SK-N-SH treated with all-trans-retinoic acid at 6 μM for 48 hours (cell line): ENCODE results near the gene ALK.

Experiments used
- ATAC-seq: fragments of 200-7000 bp; cut with Tn5 transposase; 3 replicates; pipeline ENCODE4 v1.9.1; 2020; ENCODE audit warnings: mild to moderate bottlenecking, moderate library complexity
- ARNTL ChIP-seq: fragments of 450-650 bp; formaldehyde crosslinking; IDR thresholded peaks from 2 replicates; pipeline ENCODE4 v1.5.0; 2020; ENCODE audit warnings: low read depth, mild to moderate bottlenecking, moderate library complexity, borderline replicate concordance
- BACH2 ChIP-seq: fragments of 250-450 bp; sonication (Bioruptor Pico); IDR thresholded peaks from 2 replicates; pipeline ENCODE4 v1.9.0; 2021; ENCODE audit warnings: mild to moderate bottlenecking, borderline replicate concordance
- CSDC2 ChIP-seq: fragments of 250-450 bp; sonication (Bioruptor Pico); IDR thresholded peaks from 2 replicates; pipeline ENCODE4 v1.5.0; 2020; ENCODE audit warnings: mild to moderate bottlenecking, moderate library complexity
- ESRRG ChIP-seq: fragments of 250-450 bp; sonication (Bioruptor Pico); IDR thresholded peaks from 2 replicates; pipeline ENCODE4 v1.6.1; 2021; ENCODE audit warnings: mild to moderate bottlenecking
- GLIS3 ChIP-seq: fragments of 250-450 bp; sonication (Bioruptor Pico); IDR thresholded peaks from 2 replicates; pipeline ENCODE4 v1.5.0; 2020; ENCODE audit warnings: mild to moderate bottlenecking, moderate library complexity
- ISL1 ChIP-seq: fragments of 250-450 bp; sonication (Bioruptor Pico); IDR thresholded peaks from 2 replicates; pipeline ENCODE4 v2.1.2; 2022; ENCODE audit warnings: mild to moderate bottlenecking, moderate library complexity
- OSR1 ChIP-seq: fragments of 250-450 bp; sonication (Bioruptor Pico); IDR thresholded peaks from 2 replicates; pipeline ENCODE4 v1.8.0; 2022; ENCODE audit warnings: moderate library complexity, mild to moderate bottlenecking, inconsistent platforms
- PPARA ChIP-seq: fragments of 250-450 bp; sonication (Bioruptor Pico); IDR thresholded peaks from 2 replicates; pipeline ENCODE4 v1.5.0; 2020; ENCODE audit warnings: mild to moderate bottlenecking, borderline replicate concordance
- RARB ChIP-seq: fragments of 250-450 bp; sonication (Bioruptor Pico); IDR thresholded peaks from 2 replicates; pipeline ENCODE4 v1.8.0; 2021; ENCODE audit warnings: mild to moderate bottlenecking, moderate library complexity
- SNAI2 ChIP-seq: fragments of 250-450 bp; sonication (Bioruptor Pico); IDR thresholded peaks from 2 replicates; pipeline ENCODE4 v1.5.0; 2020; ENCODE audit warnings: mild to moderate bottlenecking, moderate library complexity
- TCF4 ChIP-seq: fragments of 250-450 bp; sonication (Bioruptor Pico); IDR thresholded peaks from 2 replicates; pipeline ENCODE4 v1.8.0; 2021; ENCODE audit warnings: mild to moderate bottlenecking, moderate library complexity, borderline replicate concordance
- TOX ChIP-seq: fragments of 250-450 bp; sonication (Bioruptor Pico); IDR thresholded peaks from 2 replicates; pipeline ENCODE4 v1.8.0; 2021; ENCODE audit warnings: mild to moderate bottlenecking, moderate library complexity, borderline replicate concordance
- ZC3H10 ChIP-seq: fragments of 250-450 bp; sonication (Bioruptor Pico); IDR thresholded peaks from 2 replicates; pipeline ENCODE4 v1.5.1; 2021; ENCODE audit warnings: mild to moderate bottlenecking, moderate library complexity
- ZFP3 ChIP-seq: fragments of 250-450 bp; sonication (Bioruptor Pico); IDR thresholded peaks from 2 replicates; pipeline ENCODE4 v1.5.0; 2020; ENCODE audit warnings: mild to moderate bottlenecking, moderate library complexity
- ZFP30 ChIP-seq: fragments of 450-650 bp; formaldehyde crosslinking; IDR thresholded peaks from 2 replicates; pipeline ENCODE4 v1.5.0; 2022; ENCODE audit warnings: mild to moderate bottlenecking, moderate library complexity
- ZNF565 ChIP-seq: fragments of 450-650 bp; formaldehyde crosslinking; conservative IDR thresholded peaks from 2 replicates; pipeline ENCODE4 v1.5.0; 2020; ENCODE audit warnings: low read depth, mild to moderate bottlenecking, moderate library complexity
- ZNF70 ChIP-seq: fragments of 450-650 bp; formaldehyde crosslinking; IDR thresholded peaks from 2 replicates; pipeline ENCODE4 v1.5.0; 2020; ENCODE audit warnings: mild to moderate bottlenecking, moderate library complexity
- ZNF8 ChIP-seq: fragments of 450-650 bp; formaldehyde crosslinking; IDR thresholded peaks from 2 replicates; pipeline ENCODE4 v1.5.0; 2020; ENCODE audit warnings: mild to moderate bottlenecking, moderate library complexity
- TF ChIP-seq, protein P1 (sequence below): fragments of 250-450 bp; sonication (Bioruptor Pico); IDR thresholded peaks from 2 replicates; pipeline ENCODE4 v1.5.1; 2020; ENCODE audit warnings: low read depth, mild to moderate bottlenecking, moderate library complexity
- TF ChIP-seq, protein P2 (sequence below): fragments of 250-450 bp; sonication (Bioruptor Pico); IDR thresholded peaks from 2 replicates; pipeline ENCODE4 v1.5.1; 2021; ENCODE audit warnings: mild to moderate bottlenecking, moderate library complexity
- TF ChIP-seq, protein P3 (sequence below): fragments of 250-450 bp; sonication (Bioruptor Pico); IDR thresholded peaks from 2 replicates; pipeline ENCODE4 v1.8.0; 2020; ENCODE audit warnings: mild to moderate bottlenecking, moderate library complexity, borderline replicate concordance
- TF ChIP-seq, protein P4 (sequence below): fragments of 250-450 bp; sonication (Bioruptor Pico); IDR thresholded peaks from 2 replicates; pipeline ENCODE4 v1.8.0; 2021; ENCODE audit warnings: low read depth, mild to moderate bottlenecking, moderate library complexity, borderline replicate concordance
- TF ChIP-seq, protein P5 (sequence below): fragments of 250-450 bp; sonication (Bioruptor Pico); IDR thresholded peaks from 2 replicates; pipeline ENCODE4 v1.5.0; 2020; ENCODE audit warnings: mild to moderate bottlenecking, moderate library complexity

ALK gene

DNA sequence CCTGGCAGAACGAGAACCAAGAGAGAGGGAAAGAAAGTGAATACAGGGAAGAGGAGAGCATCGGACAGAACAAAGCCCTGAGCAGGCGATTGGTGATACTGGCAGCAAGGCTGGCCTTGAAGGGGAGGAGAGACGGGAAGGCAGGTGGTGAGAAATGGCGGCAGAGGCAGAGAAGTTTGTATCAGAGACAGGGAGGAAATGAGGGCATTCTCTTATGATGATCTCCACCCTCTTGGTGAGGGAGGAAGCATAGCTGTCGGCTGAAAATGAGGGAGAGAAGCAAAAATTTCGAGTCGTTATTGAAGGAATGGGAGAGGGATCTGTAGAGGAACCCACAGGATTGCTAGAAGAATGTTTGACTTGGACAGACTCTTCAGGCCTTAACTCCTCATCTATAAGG, 725.6 kb downstream of the ALK start:
- TF ChIP-seq PPARA (CRISPR knock-in tag) (no peak), ZC3H10 (CRISPR knock-in tag) (no peak), TOX (CRISPR knock-in tag) (no peak), ESRRG (CRISPR knock-in tag) (no peak), OSR1 (CRISPR knock-in tag) (no peak)
- TF ChIP-seq, protein P1, sequence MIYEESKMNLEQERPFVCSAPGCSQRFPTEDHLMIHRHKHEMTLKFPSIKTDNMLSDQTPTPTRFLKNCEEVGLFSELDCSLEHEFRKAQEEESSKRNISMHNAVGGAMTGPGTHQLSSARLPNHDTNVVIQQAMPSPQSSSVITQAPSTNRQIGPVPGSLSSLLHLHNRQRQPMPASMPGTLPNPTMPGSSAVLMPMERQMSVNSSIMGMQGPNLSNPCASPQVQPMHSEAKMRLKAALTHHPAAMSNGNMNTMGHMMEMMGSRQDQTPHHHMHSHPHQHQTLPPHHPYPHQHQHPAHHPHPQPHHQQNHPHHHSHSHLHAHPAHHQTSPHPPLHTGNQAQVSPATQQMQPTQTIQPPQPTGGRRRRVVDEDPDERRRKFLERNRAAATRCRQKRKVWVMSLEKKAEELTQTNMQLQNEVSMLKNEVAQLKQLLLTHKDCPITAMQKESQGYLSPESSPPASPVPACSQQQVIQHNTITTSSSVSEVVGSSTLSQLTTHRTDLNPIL: no peak
- ATAC-seq: no peak

DNA sequence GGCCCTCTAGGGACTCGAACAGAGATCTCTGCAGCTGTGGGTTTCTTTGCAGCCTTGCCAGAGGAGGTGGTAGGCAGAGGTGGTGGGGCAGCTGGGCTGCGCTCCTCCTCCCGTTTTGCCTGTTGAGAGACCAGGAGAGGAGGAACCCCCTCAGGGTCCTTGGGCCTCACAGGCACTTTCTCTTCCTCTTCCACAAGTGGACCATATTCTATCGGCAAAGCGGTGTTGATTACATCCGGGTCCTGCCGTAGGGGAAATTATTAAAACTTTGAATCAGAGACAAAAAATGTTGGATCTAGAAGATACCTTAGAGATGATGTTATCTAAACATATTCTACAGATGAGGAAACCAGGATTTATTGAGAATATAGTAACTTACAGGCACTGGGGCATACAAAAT, 727.7 kb downstream of the ALK start:
- TF ChIP-seq, protein P2, sequence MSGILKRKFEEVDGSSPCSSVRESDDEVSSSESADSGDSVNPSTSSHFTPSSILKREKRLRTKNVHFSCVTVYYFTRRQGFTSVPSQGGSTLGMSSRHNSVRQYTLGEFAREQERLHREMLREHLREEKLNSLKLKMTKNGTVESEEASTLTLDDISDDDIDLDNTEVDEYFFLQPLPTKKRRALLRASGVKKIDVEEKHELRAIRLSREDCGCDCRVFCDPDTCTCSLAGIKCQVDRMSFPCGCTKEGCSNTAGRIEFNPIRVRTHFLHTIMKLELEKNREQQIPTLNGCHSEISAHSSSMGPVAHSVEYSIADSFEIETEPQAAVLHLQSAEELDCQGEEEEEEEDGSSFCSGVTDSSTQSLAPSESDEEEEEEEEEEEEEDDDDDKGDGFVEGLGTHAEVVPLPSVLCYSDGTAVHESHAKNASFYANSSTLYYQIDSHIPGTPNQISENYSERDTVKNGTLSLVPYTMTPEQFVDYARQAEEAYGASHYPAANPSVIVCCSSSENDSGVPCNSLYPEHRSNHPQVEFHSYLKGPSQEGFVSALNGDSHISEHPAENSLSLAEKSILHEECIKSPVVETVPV (CRISPR knock-in tag): no peak
- TF ChIP-seq ZFP3 (no peak), BACH2 (CRISPR knock-in tag) (no peak), SNAI2 (no peak), GLIS3 (no peak), ISL1 (CRISPR knock-in tag) (no peak), OSR1 (CRISPR knock-in tag) (no peak), TOX (CRISPR knock-in tag) (no peak), ZNF8 (CRISPR knock-in tag) (no peak), ZNF70 (CRISPR knock-in tag) (no peak), PPARA (CRISPR knock-in tag) (no peak)
- TF ChIP-seq, protein P3, sequence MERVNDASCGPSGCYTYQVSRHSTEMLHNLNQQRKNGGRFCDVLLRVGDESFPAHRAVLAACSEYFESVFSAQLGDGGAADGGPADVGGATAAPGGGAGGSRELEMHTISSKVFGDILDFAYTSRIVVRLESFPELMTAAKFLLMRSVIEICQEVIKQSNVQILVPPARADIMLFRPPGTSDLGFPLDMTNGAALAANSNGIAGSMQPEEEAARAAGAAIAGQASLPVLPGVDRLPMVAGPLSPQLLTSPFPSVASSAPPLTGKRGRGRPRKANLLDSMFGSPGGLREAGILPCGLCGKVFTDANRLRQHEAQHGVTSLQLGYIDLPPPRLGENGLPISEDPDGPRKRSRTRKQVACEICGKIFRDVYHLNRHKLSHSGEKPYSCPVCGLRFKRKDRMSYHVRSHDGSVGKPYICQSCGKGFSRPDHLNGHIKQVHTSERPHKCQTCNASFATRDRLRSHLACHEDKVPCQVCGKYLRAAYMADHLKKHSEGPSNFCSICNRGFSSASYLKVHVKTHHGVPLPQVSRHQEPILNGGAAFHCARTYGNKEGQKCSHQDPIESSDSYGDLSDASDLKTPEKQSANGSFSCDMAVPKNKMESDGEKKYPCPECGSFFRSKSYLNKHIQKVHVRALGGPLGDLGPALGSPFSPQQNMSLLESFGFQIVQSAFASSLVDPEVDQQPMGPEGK (CRISPR knock-in tag): no peak
- TF ChIP-seq, protein P4, sequence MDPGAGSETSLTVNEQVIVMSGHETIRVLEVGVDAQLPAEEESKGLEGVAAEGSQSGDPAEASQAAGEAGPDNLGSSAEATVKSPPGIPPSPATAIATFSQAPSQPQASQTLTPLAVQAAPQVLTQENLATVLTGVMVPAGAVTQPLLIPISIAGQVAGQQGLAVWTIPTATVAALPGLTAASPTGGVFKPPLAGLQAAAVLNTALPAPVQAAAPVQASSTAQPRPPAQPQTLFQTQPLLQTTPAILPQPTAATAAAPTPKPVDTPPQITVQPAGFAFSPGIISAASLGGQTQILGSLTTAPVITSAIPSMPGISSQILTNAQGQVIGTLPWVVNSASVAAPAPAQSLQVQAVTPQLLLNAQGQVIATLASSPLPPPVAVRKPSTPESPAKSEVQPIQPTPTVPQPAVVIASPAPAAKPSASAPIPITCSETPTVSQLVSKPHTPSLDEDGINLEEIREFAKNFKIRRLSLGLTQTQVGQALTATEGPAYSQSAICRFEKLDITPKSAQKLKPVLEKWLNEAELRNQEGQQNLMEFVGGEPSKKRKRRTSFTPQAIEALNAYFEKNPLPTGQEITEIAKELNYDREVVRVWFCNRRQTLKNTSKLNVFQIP (CRISPR knock-in tag): no peak
- TF ChIP-seq, protein P1: no peak
- no peak for ATAC-seq

DNA sequence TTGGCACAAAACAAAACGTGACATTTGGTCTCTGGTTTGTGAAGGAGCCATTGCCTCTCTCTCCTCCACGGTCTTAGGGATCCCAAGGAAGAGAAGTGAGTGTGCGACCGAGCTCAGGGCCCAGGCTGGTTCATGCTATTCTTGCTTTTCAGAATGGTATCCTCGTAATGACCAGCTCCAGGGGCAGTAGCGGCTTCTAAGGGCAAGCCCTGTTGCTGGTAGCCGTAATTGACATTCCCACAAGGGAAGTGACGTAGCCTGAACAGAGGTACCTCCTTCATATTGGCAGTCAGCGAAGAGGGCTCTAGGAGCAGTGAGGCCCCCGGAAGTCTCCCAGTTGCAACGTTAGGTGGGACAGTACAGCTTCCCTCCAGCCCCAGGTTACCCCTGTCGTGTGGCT, 728.3 kb downstream of the ALK start:
- no peak for ATAC-seq
- TF ChIP-seq PPARA (CRISPR knock-in tag): no peak
- no peak for TF ChIP-seq TCF4 (CRISPR knock-in tag)

DNA sequence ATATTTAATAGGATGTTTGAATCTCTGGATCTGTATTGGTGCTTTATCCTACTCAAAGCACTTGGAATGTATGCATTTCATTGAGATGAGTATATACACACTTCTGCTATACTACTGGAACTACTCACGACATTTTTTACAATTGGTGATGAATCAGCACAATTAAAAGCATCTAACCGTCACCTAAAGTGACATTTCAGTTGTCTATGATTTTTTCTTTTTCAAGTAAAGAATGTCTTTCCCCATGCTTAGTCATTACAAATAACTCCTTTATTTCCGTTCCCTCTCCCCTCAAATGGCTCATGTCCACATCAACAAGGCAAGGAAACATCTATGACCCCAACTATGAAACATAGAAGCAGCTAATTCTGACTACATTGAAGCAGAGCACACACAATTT, 728.9 kb downstream of the ALK start:
- ATAC-seq: peak; percentile 40; the same call in 2 of the 3 replicates
- TF ChIP-seq ZNF565 (CRISPR knock-in tag) (no peak), ISL1 (CRISPR knock-in tag) (no peak), TOX (CRISPR knock-in tag) (no peak), OSR1 (CRISPR knock-in tag) (no peak), ZFP30 (CRISPR knock-in tag) (no peak), ZC3H10 (CRISPR knock-in tag) (no peak), ZNF70 (CRISPR knock-in tag) (no peak), ESRRG (CRISPR knock-in tag) (no peak), GLIS3 (no peak), ARNTL (no peak), ZFP3 (no peak), RARB (CRISPR knock-in tag) (no peak), CSDC2 (no peak), PPARA (CRISPR knock-in tag) (no peak)
- TF ChIP-seq, protein P5, sequence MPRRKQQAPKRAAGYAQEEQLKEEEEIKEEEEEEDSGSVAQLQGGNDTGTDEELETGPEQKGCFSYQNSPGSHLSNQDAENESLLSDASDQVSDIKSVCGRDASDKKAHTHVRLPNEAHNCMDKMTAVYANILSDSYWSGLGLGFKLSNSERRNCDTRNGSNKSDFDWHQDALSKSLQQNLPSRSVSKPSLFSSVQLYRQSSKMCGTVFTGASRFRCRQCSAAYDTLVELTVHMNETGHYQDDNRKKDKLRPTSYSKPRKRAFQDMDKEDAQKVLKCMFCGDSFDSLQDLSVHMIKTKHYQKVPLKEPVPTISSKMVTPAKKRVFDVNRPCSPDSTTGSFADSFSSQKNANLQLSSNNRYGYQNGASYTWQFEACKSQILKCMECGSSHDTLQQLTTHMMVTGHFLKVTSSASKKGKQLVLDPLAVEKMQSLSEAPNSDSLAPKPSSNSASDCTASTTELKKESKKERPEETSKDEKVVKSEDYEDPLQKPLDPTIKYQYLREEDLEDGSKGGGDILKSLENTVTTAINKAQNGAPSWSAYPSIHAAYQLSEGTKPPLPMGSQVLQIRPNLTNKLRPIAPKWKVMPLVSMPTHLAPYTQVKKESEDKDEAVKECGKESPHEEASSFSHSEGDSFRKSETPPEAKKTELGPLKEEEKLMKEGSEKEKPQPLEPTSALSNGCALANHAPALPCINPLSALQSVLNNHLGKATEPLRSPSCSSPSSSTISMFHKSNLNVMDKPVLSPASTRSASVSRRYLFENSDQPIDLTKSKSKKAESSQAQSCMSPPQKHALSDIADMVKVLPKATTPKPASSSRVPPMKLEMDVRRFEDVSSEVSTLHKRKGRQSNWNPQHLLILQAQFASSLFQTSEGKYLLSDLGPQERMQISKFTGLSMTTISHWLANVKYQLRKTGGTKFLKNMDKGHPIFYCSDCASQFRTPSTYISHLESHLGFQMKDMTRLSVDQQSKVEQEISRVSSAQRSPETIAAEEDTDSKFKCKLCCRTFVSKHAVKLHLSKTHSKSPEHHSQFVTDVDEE: no peak
- TF ChIP-seq, protein P2 (CRISPR knock-in tag): no peak
- TF ChIP-seq, protein P1: no peak
